Right atrium auricular region (tissue), 2 donors: Measurements from ENCODE around the gene WDR70. TPM values are rescaled to one million over a fixed set of nuclear protein-coding genes. Genes with fewer than 3 reads are reported as not detected.

Experiments used
- DNase-seq: peaks from one replicate; pipeline ENCODE4 v3.0.0-alpha.2; 2019; ENCODE audit warnings: low spot score
- H3K27ac ChIP-seq, 2 donors: fragments of 200-600 bp; sonication (generic); 1 replicate in 1 of 2; 2 replicates in 1 of 2; pipeline ENCODE4 v1.5.1; 2016 to 2019
- H3K27me3 ChIP-seq, 2 donors: fragments of 200-600 bp; sonication (generic); one replicate each; pipeline versions ENCODE4 v1.5.1 to v1.6.0; 2017 to 2019
- H3K36me3 ChIP-seq: fragments of 200-600 bp; sonication (generic); one replicate; pipeline ENCODE4 v1.5.1; 2016
- H3K4me1 ChIP-seq, 2 donors: fragments of 200-600 bp; sonication (generic); one replicate each; pipeline versions ENCODE4 v1.5.1 to v1.6.0; 2017 to 2019
- H3K4me3 ChIP-seq, 2 donors: fragments of 200-600 bp; sonication (generic); 1 replicate in 1 of 2; 2 replicates in 1 of 2; pipeline ENCODE4 v1.5.1; 2017 to 2019; ENCODE audit warnings: mild to moderate bottlenecking in 1 of 2, moderate library complexity in 1 of 2
- H3K9me3 ChIP-seq, 2 donors: fragments of 200-600 bp; sonication (generic); one replicate each; pipeline ENCODE4 v1.5.1; 2019
- total RNA-seq, 2 donors: library from RNA; depleted of rRNA; stranded (reverse); fragments of >200 nt; gene quantifications; one replicate each; pipeline ENCODE4 v1.1.0, GENCODE V29; 2016
- TF ChIP-seq, protein P1 (sequence below), 2 donors: fragments of 200-600 bp; sonication (generic); IDR thresholded peaks; one replicate each; pipeline ENCODE4 v1.5.1; 2019; ENCODE audit warnings: antibody characterized with exemption in 2 of 2

WDR70 gene
- total RNA-seq, 2 donors from 2014 or later, result 8.2 to 12.2 TPM

DNA sequence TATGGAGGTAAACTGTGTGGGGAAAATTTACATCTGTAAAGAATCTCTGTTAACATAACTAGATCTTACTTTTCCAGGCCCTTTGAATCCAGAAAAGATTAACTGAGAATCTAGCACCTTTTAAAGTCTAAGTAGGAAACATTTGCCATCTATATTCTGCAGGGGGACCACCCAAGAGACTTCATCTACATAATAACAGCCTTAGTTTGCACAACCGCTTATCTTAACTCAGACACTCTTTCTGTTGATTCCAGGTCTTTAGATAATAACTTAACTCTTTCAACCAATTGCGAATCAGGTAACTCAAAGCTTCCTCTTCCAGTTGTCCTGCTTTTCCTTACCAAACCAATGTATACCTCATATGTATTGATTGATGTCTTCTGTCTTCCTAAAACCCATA lies 407.3 kb downstream of the WDR70 start:
- Histone ChIP-seq H3K27me3 (no peaks in the 10 kb centered on the region), H3K27ac (no peak overlapping the region), H3K4me3 (no peak overlapping the region), H3K9me3 (no peaks in the 10 kb centered on the region), H3K36me3 (no peaks in the 10 kb centered on the region), H3K4me1 (no peaks in the 10 kb centered on the region)
- TF ChIP-seq, protein P1, sequence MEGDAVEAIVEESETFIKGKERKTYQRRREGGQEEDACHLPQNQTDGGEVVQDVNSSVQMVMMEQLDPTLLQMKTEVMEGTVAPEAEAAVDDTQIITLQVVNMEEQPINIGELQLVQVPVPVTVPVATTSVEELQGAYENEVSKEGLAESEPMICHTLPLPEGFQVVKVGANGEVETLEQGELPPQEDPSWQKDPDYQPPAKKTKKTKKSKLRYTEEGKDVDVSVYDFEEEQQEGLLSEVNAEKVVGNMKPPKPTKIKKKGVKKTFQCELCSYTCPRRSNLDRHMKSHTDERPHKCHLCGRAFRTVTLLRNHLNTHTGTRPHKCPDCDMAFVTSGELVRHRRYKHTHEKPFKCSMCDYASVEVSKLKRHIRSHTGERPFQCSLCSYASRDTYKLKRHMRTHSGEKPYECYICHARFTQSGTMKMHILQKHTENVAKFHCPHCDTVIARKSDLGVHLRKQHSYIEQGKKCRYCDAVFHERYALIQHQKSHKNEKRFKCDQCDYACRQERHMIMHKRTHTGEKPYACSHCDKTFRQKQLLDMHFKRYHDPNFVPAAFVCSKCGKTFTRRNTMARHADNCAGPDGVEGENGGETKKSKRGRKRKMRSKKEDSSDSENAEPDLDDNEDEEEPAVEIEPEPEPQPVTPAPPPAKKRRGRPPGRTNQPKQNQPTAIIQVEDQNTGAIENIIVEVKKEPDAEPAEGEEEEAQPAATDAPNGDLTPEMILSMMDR (IDR thresholded peaks at IDR 0.05), result no peak
- DNase-seq, result no peak

DNA sequence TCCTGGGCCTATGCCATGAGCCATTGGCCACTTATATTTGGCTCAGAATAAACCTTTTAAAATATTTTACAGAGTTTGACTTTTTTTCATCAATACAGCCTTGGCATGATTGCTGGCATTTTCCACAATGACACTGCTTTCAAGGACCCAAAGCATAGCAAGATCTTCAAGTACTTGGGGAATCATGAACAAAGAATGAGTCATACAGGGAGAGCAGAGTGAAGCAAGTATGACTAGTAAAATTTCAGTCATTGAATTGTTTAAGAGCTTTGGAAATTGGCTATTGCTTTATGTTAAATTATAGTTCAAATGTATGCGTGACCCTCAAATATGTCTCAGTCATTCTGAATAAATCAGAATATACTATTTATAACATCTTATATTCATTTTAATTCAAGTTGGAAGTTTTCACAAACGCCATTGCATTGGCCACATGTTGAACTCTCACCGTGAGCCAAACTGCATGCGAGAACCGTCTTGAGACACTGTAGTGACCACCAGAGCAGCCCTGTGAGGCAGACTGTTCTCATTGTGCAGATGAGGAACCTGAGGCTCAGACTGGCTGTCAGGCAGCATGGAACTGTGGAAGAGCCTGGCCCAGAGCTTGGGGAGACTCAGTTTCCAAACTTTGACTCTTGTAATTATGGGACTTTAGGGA lies 407.9 kb downstream of the WDR70 start:
- no peaks in the 10 kb centered on the region for H3K36me3 ChIP-seq
- DNase-seq, result no peak
- H3K4me3 ChIP-seq, result no peak overlapping the region
- H3K4me1 ChIP-seq, result no peaks in the 10 kb centered on the region
- TF ChIP-seq, protein P1 (IDR thresholded peaks at IDR 0.05), result no peak
- H3K27ac ChIP-seq, result no peak overlapping the region
- no peaks in the 10 kb centered on the region for H3K9me3 ChIP-seq
- H3K27me3 ChIP-seq, result no peaks in the 10 kb centered on the region

DNA sequence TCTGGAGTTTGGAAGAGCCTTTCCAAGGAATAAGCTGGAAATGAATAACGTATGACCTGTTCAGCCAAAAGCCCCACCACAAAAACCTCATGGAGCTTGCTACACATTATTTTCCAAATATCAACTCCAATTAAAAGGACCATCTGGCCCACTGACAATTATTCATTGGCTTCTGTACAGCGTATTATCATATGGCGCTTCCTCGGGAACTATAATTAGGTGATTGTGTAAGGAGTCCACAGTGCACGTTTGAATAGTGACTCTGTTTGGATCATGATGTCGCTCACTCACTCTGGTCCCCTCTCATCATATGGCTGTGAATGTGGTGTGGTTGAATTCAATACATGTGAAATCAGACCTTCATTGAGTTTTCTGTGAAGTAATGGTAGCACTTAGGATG lies 408.6 kb downstream of the WDR70 start:
- H3K4me1 ChIP-seq, result no peaks in the 10 kb centered on the region
- no peaks in the 10 kb centered on the region for H3K9me3 ChIP-seq
- no peak for DNase-seq
- no peak overlapping the region for H3K27ac ChIP-seq
- no peaks in the 10 kb centered on the region for H3K36me3 ChIP-seq
- TF ChIP-seq, protein P1 (IDR thresholded peaks at IDR 0.05), result no peak
- no peak overlapping the region for H3K4me3 ChIP-seq
- H3K27me3 ChIP-seq, result no peaks in the 10 kb centered on the region

DNA sequence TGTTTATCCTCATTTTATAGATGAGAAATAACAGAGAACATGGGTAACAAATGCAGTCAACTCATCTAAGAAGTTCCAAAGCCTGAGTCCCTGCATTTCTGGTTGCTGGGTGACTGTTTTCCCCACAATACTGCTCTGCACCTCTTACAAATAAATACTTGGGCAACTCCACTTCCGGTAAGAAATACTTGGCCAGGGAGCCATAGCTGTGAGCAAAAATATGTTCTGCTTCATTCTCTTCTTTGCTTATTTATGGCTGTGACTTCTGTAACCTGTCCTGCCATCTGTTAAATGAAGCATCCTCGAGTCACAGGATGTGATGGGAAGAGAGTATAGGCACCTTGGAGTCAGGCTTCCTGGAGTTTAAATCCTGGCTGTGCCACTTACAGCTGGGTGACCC lies 410.9 kb downstream of the WDR70 start:
- Histone ChIP-seq H3K36me3 (no peaks in the 10 kb centered on the region), H3K27me3 (no peaks in the 10 kb centered on the region), H3K27ac (no peak overlapping the region), H3K4me3 (no peak overlapping the region), H3K9me3 (peaks cover 0 to 12% of the 10 kb centered on the region in 2 donors), H3K4me1 (no peaks in the 10 kb centered on the region)
- DNase-seq, result no peak
- TF ChIP-seq, protein P1 (IDR thresholded peaks at IDR 0.05), result no peak

DNA sequence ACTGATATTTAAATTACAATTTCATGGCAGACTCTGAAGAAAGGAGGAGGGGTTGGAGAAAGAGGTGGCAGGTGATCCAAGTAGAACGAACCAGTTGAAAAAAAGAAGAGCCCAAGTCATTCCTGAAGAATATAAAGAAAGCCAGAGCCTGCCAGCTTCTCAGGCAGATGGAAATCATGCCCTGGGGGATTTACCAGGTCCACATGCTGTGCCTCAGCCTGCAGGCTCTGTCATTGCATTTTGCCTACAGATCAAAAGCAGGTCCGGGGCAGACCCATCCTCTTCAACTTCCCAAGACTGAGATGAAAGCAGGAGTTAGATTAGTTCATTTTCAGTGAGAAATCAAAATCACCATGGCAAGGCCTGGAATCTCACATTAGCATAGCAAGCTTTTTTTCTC lies 412.2 kb downstream of the WDR70 start:
- peaks cover 0 to 21% of the 10 kb centered on the region in 2 donors for H3K9me3 ChIP-seq
- DNase-seq, result no peak
- H3K4me3 ChIP-seq, result no peak overlapping the region
- H3K27me3 ChIP-seq, result no peaks in the 10 kb centered on the region
- H3K27ac ChIP-seq, result no peak overlapping the region
- no peaks in the 10 kb centered on the region for H3K4me1 ChIP-seq
- no peaks in the 10 kb centered on the region for H3K36me3 ChIP-seq
- TF ChIP-seq, protein P1 (IDR thresholded peaks at IDR 0.05), result no peak
